Measurements from ENCODE around the gene TARP.

The TARP gene

DNA sequence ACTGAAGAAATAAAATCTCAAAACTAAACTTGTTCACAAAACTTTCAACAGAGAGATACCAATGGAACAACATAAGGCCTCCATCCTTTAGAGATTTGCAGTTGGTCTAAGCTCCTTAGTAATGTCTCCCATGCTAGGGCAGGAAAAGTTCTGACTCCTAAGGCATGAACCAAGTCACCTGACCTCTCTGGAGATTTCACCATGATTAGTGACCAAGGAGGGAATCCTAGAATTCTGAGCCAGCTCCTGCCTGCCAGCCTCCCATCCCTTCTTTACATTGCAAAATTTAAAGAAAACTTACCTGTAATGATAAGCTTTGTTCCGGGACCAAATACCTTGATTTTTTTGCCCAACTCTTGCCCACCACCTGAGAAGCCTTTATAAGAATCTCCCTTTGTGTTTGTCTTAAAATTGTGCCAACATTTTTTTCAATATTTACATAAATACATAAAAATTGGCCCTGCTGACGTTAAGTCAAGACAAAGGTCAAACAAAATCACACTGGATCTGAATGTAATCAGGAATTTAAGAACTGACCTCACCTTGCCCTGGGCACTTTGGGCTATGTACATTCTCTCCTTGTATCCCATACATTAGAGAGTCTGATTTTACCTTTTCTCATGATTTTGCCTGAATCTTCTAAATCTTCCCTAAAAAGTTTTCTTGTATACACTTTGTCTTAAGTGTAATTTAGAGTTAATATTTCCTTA is at the start of gene TARP:
TSS of gene TARP (minus strand) at position 351 of the 710 bp plus-strand sequence.
- no peak for DNase-seq (ENCODE audit: low read depth)

DNA sequence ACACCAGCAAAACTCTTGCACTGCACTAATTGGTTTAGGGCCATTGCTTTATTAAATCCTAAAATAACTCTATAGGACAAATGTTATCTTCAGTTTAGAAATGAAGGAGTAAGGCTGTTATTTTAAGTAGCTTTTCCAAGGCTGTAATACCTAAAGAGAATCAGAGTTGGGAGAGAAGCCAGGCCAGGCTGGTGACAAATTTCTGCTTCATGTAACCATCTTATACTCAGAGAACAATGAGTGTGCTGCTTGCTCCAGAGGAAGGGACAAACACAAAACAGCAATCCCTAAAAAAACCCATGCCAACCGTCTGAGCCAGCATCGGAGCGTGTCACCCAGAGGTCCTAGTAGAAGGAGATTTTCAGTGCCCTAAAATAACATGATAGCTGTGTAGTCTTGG is 49.7 kb upstream of the TARP start:
- DNase-seq (ENCODE audit: low read depth), result no peak

DNA sequence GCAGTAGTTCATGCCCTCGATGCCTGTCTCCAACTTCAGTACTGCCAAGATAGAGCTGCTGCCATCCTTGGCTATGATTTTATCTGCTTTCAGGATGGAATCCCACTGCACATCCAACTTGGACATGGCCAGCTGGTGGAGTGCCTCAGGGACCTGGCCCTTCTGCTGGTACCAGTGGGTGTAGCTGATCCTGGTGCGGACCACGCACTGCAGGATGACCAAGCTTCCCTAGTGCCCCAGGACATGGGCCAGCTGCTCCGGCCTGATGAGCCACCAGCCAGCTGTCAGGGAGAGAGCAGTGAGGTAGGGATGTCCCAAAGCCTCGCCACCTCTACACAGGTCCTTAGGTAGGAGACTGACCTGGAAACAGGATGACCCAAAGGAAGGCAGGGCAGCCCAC is 49.0 kb upstream of the TARP start:
- no peak for DNase-seq (ENCODE audit: low read depth)

- no peak for DNase-seq (ENCODE audit: low read depth)
Measured at GRCh38 chr7:38321967-38322366, 48.5 kb upstream of the TARP start.

GRCh38 chr7:38321515-38321944 is 48.1 kb upstream of the TARP start:
- DNase-seq (ENCODE audit: low read depth), result peak; percentile 53

- no peak for DNase-seq (ENCODE audit: low read depth)
Measured at GRCh38 chr7:38321050-38321449, 47.6 kb upstream of the TARP start.

- no peak for DNase-seq (ENCODE audit: low read depth)
Measured at GRCh38 chr7:38319873-38320272, 46.4 kb upstream of the TARP start.

DNA sequence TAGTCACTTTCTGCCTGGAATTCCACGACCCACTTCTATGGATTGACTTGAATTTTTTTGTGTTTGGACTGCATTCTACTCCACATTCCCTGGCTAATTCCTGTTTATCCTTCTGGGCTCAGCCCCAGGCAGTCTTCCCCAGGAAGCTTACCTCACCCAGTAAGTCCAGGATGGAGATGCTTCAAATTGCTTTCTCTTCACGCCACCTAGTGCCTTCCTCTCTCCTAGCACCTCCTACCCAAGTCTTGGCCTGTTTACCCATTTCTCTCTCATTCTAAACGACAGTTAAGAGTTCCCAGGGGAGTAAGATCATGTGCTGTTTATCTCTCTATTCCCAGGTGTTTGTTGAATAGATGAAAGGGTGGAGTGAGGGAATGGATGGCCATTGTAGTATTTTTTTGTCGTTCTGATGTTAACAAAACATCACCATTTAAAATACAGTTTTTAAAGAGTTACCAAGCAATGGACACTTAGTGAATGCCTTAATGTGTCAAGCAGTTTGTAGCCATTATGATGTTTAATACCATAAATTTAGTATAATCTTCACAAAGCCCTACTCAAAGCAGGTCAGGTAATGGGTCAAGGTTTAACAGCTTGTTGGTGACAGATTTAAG is 45.5 kb upstream of the TARP start:
- DNase-seq (ENCODE audit: low read depth), result peak; percentile 89

GRCh38 chr7:38318241-38318640 is 44.8 kb upstream of the TARP start:
- DNase-seq (ENCODE audit: low read depth), result no peak

DNA sequence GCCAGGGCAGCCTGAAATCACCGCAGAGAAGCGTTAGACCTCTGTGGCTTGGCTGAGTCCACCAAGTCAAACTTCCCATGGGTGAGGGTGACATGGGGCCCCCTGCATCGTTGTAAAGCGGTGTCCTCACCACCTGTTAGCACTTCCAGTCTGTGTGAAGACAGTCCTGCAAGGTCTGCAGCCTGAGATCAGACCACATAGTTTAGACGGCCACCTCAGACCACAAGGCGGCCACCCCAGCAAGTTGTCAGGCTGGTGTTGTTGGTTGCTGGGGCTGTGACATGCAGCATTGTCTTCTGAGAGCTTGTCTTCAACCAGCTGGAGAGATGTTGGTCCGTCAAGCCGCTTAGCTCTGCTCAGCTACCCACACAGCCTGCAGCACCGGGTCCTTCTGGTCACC is 44.1 kb upstream of the TARP start:
- DNase-seq (ENCODE audit: low read depth), result no peak

DNA sequence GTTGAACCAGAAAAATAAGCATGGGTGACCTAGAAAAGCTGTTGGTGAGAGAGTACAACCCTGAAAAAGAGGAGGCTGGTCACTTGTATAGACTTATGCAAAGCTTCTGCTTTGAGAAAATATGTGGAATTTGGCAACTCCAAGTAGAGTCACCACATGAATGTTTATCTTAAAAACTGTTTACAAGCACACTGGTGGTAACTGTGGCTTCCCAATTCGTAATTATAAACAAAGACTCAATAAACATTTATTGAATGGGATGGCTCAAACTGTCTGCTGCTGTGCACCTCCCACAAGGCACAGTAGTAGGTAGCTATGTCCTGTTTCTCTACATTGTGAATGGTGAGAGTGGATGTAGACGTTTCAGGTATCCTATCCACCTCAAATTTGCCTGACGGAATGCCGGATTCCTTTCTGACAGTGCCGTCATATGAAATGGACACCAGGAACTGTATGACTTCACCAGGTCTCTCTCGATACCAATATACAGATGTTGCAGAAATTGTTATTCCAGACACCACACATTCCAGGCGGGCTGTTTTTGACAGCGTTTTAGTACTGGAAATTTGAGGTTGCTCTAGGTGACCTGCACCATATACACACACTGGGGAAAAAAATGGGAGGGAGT is 43.4 kb upstream of the TARP start:
- DNase-seq (ENCODE audit: low read depth), result no peak

- DNase-seq (ENCODE audit: low read depth), result no peak
Measured at GRCh38 chr7:38315410-38315809, 42.0 kb upstream of the TARP start.

DNA sequence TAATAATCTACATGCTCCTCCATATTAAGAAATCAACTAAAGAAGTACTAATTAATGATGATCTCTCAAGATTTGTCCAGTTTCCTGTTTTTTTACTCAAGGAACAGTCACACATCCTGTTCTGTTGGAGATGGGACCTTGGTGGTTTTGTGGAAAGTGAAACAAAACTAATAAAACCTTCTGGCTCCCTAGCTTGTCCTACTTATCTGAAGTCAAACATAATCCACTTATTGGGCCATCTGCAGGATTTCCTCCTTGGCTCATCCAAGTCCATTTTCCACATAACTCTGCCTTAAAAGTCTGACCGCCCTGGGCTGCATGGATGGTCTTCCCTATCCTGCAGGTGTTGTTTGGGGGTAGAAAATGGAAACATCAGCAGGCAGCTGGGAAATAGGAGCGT is 39.4 kb upstream of the TARP start:
- peak; percentile 37 for DNase-seq (ENCODE audit: low read depth)

- peak; percentile 86 for DNase-seq (ENCODE audit: low read depth)
Measured at GRCh38 chr7:38311329-38311937, 38.0 kb upstream of the TARP start.

DNA sequence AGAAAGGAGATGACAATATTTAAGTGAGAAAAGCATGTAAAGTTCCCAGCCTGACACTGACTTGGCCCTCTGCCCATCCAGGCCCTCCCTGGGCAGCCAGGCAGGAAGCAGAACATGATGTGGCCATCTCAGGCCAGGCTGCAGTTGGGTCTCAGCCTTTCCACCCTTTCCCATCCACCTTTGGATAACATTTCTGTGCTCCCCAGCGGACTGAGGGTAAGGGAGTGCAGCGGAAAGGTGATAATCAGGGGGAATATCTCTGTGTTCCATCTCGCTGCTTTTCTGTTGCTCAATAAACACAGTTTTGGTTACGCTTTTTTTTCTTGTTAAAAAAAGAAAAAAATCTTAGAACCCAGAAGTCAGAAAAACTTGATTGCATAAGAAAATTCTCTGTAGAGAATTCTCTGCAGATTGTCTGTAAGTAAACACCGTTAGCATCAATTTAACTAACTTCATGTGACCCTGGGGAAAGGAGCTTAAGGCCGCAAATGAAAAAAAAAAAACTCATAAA is 37.2 kb upstream of the TARP start:
- DNase-seq (ENCODE audit: low read depth), result peak; percentile 74

DNA sequence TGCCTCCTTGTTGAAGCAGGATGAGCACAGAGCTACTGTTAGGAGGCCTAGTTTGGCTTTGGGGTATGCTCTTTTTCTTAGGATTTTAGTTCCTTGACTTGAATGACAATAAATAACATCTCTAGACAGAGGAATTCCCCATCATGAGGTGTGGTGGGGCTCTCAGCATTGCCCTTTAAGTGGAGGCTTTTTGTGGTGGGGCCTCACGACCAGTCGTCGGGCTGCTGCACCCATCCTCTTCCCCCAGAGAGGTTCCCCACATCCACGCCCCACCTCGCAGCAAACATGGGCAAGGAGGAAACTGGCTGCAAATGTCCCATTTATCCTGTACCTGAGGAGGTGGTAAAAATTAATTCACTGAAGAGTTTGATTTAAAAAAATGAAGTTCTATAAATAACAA is 36.1 kb upstream of the TARP start:
- no peak for DNase-seq (ENCODE audit: low read depth)

DNA sequence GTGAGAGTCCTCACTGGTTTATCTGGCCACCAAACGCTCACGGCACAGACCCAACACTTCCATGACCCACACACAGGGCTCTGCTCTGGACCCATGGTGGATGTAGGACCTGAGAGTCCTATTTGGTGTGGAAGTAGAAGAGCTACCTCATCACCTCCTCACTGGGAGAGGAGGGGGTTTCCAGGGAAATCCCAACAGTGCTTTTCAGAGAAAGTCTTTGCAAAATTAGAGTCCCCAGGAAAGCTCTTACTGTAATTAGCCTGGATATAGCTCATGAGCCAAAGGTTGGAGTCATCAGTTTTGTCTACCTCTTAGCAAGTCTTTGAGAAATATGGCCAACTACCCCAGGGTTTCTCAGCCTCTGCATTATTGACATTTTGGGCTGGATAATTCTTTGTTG is 34.7 kb upstream of the TARP start:
- DNase-seq (ENCODE audit: low read depth), result no peak

- no peak for DNase-seq (ENCODE audit: low read depth)
Measured at GRCh38 chr7:38307640-38308039, 34.2 kb upstream of the TARP start.

DNA sequence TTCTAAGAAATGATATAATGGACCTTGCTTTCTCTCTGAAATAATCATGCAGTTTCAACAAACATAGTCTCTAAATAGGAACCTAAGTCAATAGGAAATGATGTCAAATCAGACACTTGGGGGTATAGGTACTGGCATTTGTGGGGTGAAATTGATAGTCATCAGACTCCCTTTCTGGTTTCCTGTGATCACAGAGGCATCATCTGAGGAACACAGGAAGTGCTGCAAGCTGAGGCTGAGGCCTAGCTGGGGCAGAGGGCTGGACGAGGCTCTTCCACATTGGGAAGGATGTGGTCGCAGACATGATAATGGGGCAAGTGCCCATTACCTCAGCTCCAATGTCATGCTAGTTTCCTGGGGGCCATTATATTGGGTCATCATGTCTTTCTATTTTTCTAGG is 33.5 kb upstream of the TARP start:
- no peak for DNase-seq (ENCODE audit: low read depth)

- DNase-seq (ENCODE audit: low read depth), result no peak
Measured at GRCh38 chr7:38306171-38306570, 32.7 kb upstream of the TARP start.

- no peak for DNase-seq (ENCODE audit: low read depth)
Measured at GRCh38 chr7:38303866-38304265, 30.4 kb upstream of the TARP start.

DNA sequence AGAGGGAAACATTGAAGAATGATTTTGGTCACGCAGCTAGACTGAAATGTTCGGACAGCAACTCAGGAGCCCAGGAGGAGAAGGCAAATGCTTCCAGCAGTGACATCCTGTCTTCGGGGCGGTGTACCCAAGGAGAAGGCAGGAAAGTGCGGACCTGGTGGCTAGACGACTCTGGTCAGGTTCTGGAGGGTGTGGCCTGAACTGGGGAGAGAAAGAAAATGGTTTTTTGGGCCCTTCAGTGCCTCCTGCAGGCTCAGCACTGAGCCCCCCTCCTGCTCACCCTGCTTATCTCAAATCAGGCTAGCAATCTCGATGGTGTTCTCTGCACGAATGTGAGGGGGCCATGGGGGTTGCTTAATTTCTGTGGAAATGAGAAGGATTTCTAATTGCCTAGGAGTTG is 26.7 kb upstream of the TARP start:
- no peak for DNase-seq (ENCODE audit: low read depth)

Measured in Daoy (cell line).